Neural crest cell (in vitro differentiated cells): ENCODE measurements around the gene HAP1. TPM values are rescaled to one million over a fixed set of nuclear protein-coding genes. Genes with fewer than 3 reads are reported as not detected.

Source experiments
- DNase-seq: peaks from one replicate; pipeline ENCODE4 v3.0.0; 2021; ENCODE audit warnings: low read depth, mixed read lengths, low spot score
- H3K27ac Mint-ChIP-seq: one replicate; pipeline ENCODE4 v1.8.0; 2021; ENCODE audit warnings: mild to moderate bottlenecking, mixed read lengths; ENCODE audit not compliant: unreplicated experiment
- H3K27me3 Mint-ChIP-seq: 2 replicates; pipeline ENCODE4 v1.8.0; 2021; ENCODE audit warnings: low read depth, mild to moderate bottlenecking, mixed read lengths
- H3K36me3 Mint-ChIP-seq: 2 replicates; pipeline ENCODE4 v1.8.0; 2021; ENCODE audit warnings: low read depth, mild to moderate bottlenecking, mixed read lengths
- H3K4me1 Mint-ChIP-seq: 2 replicates; pipeline ENCODE4 v1.8.0; 2021; ENCODE audit warnings: mixed read lengths
- H3K4me3 Mint-ChIP-seq: one replicate; pipeline ENCODE4 v1.8.0; 2021; ENCODE audit warnings: mild to moderate bottlenecking, mixed read lengths
- H3K9me3 Mint-ChIP-seq: 2 replicates; pipeline ENCODE4 v1.8.0; 2021; ENCODE audit warnings: mixed read lengths
- CTCF ChIP-seq: fragments of 200-600 bp; sonication (generic); conservative IDR thresholded peaks from 2 replicates; pipeline ENCODE4 v1.5.0; 2021; ENCODE audit warnings: antibody characterized with exemption, mild to moderate bottlenecking
- total RNA-seq: library from RNA; stranded (reverse); gene quantifications from 2 replicates; pipeline ENCODE4 v1.2.1, GENCODE V29; 2021

Gene HAP1
- total RNA-seq, 1 donor from 2014 or later = 1.6 TPM

GRCh38 chr17:41682631-41683030, 51.8 kb downstream of the HAP1 start:
- peaks cover 5% of the 10 kb centered on the region for H3K9me3 Mint-ChIP-seq
- DNase-seq = no peak

GRCh38 chr17:41681776-41682175, 52.7 kb downstream of the HAP1 start:
- no peak for TF ChIP-seq CTCF
- Mint-ChIP-seq H3K9me3 (peaks cover 5% of the 10 kb centered on the region), H3K4me1 (peaks cover 18% of the 10 kb centered on the region), H3K27me3 (peaks cover 28% of the 10 kb centered on the region), H3K4me3 (no peak overlapping the region), H3K36me3 (no peaks in the 10 kb centered on the region), H3K27ac (no peak overlapping the region)
- DNase-seq = no peak

More at GRCh38 chr17:41682631-41683030, 51.8 kb downstream of the HAP1 start:
- H3K36me3 Mint-ChIP-seq = no peaks in the 10 kb centered on the region
- H3K4me1 Mint-ChIP-seq = peaks cover 19% of the 10 kb centered on the region
- peaks cover 24% of the 10 kb centered on the region for H3K27me3 Mint-ChIP-seq
- TF ChIP-seq CTCF = no peak
- no peak overlapping the region for H3K27ac Mint-ChIP-seq
- no peak overlapping the region for H3K4me3 Mint-ChIP-seq

GRCh38 chr17:41680426-41681040, 53.9 kb downstream of the HAP1 start:
- H3K36me3 Mint-ChIP-seq = no peaks in the 10 kb centered on the region
- DNase-seq = no peak
- peaks cover 18% of the 10 kb centered on the region for H3K4me1 Mint-ChIP-seq
- H3K9me3 Mint-ChIP-seq = peaks cover 5% of the 10 kb centered on the region
- TF ChIP-seq CTCF = no peak
- no peak overlapping the region for H3K4me3 Mint-ChIP-seq
- H3K27me3 Mint-ChIP-seq = peaks cover 35% of the 10 kb centered on the region
- H3K27ac Mint-ChIP-seq = no peak overlapping the region

DNA sequence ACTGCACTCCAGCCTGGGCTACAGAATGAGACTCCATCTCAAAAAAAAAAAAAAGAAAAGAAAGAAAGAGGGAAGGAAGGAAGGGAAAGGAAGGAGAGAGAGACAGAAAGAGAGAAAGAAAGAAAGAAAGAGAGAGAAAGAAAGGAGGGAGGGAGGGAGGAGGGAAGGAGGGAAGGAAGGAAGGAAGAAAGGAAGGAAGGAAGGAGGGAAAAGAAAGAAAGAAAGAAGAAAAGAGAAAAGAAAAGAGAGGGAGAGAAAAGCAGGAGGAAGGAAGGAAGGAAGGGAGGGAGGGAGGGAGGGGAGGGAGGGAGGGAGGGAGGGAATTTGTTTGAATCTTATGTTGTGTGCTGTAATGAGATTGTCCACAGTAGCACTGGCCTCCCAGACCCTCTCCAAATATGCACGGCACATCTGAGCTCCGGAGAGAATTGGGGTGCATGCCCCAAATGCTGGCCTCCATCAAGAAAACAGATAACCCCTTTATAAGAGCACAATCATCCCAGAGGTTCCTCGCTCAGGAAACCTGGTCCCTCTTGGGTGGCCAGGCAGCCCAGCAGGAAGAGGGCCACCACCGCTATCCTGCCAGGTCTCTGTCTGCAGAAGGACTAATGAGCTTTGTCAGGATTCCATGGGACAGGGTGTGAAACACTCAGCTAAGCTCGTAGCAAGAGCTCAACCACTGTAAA, 54.6 kb downstream of the HAP1 start:
- TF ChIP-seq CTCF = no peak
- no peak for DNase-seq
- H3K4me1 Mint-ChIP-seq = peaks cover 18% of the 10 kb centered on the region
- peaks cover 5% of the 10 kb centered on the region for H3K9me3 Mint-ChIP-seq
- H3K4me3 Mint-ChIP-seq = no peak overlapping the region
- no peaks in the 10 kb centered on the region for H3K36me3 Mint-ChIP-seq
- H3K27me3 Mint-ChIP-seq = peaks cover 35% of the 10 kb centered on the region
- no peak overlapping the region for H3K27ac Mint-ChIP-seq

GRCh38 chr17:41678907-41679739, 55.3 kb downstream of the HAP1 start:
- peaks cover 5% of the 10 kb centered on the region for H3K9me3 Mint-ChIP-seq
- peaks cover 16% of the 10 kb centered on the region for H3K4me1 Mint-ChIP-seq
- no peak overlapping the region for H3K4me3 Mint-ChIP-seq
- H3K36me3 Mint-ChIP-seq = no peaks in the 10 kb centered on the region
- peaks cover 35% of the 10 kb centered on the region for H3K27me3 Mint-ChIP-seq
- no peak for TF ChIP-seq CTCF
- no peak overlapping the region for H3K27ac Mint-ChIP-seq
- no peak for DNase-seq
